AG08396 (cell line): Measurements from ENCODE around the gene GRIN2D.
"Not testable (repeated sequence)": the region's sequence is repeated elsewhere in the genome, so short reads cannot be mapped to it uniquely, and the experiment has no call there.

Source experiments
- DNase-seq: peaks from one replicate; pipeline ENCODE4 v3.0.0; 2012; ENCODE audit warnings: low spot score, mixed read lengths

The GRIN2D gene

GRCh38 chr19:48371771-48372170 is 21.7 kb upstream of the GRIN2D start:
- DNase-seq: not testable (repeated sequence)

DNA sequence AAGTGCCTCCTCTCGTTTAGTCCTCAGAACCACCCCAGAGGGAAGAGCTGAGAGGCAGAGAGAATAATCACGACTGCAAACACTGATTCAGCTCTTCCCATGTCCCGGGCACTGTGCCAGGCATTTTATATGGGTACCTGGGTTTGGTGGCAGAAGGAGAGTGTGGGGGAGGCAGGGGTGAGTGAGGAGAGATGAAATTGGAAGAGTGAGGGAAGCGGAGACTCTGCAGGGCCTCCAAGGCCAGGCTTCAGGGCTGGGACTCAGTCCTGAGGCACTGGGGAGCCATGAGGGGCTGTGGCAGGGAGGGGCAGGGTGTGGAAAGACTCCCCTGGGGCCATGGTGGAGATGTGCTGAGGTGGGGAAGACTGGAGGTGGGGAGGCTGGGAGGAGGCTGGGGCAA is 20.6 kb upstream of the GRIN2D start:
- no peak for DNase-seq

GRCh38 chr19:48373567-48373966 is 19.9 kb upstream of the GRIN2D start:
- no peak for DNase-seq

DNA sequence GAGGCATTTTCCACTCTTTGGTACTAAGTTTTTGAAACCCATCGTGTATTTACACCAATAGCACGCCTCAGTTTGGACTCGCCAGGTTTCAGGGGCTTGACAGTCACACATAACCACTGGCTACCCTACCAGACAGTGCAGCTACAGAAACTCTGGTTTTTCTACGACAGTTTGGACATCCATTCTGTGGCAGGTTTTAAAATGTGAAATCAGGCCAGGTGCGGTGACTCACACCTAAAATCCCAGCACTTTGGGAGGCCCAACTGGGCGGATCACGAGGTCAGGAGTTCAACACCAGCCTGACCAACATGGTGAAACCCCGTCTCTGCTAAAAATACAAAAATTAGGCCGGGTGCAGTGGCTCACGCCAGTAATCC is 15.3 kb upstream of the GRIN2D start:
- DNase-seq: no peak

- no peak for DNase-seq
Measured at GRCh38 chr19:48379058-48379457, 14.4 kb upstream of the GRIN2D start.

- no peak for DNase-seq
Measured at GRCh38 chr19:48381178-48381950, 12.1 kb upstream of the GRIN2D start.

DNA sequence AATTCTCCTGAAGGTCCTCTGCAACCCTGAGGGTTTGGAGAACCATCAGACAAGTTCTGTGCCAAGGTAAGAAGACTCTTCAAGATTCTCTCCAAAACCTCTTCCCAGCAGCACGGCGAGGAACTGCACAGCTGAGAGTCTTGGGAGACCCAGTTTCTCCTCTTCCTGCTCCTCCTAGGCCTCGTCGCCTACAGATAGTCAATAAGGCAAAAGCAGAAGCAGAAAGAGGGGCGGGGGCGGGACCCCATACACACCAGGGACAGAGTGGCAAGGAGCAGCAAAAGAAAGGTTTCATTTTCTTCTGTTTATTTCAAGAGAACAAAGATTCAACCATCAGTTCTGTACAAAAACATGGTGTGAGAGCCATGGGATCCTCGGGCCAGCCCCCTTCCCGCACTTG is 11.2 kb upstream of the GRIN2D start:
- no peak for DNase-seq

DNA sequence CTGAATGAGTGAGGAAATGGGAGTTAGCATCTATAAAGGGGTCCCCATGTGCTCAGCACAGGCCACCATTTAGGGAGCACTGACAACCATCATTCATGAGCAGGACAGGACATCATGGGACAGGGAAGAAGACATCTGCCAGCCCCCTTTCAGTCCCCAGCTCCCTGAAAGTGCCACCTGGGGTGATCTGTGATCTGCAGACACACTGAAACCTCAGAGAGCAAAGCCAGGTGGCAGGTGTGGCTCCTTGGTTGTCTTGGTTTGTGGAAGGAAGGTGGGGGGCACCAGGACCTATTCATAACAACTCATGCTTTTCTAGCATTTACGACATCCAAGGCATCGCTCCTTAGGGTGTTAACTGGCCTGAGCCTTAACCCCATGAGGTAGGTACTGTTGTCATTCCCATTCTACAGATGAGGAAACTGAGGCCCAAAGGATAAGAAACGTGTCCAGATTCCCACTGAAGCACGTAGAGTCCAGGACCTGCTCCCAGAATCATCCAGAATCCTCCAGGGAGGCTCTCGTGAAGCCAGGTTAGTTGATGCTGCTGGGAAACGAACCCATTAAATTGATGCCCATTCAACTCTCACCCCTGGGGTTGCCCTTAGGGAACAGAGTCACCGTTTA is 7.9 kb upstream of the GRIN2D start:
- DNase-seq: no peak

GRCh38 chr19:48386981-48387380 is 6.5 kb upstream of the GRIN2D start:
- no peak for DNase-seq

GRCh38 chr19:48390188-48391099 is 3.0 kb upstream of the GRIN2D start:
- DNase-seq: peak; percentile 72

GRCh38 chr19:48391100-48392005 is 2.1 kb upstream of the GRIN2D start, which contains the start of gene KDELR1:
TSS of gene KDELR1 (minus strand) at chr19:48391551. CDS start at chr19:48391358, 193 bp downstream.
- peak; percentile 94 for DNase-seq

DNA sequence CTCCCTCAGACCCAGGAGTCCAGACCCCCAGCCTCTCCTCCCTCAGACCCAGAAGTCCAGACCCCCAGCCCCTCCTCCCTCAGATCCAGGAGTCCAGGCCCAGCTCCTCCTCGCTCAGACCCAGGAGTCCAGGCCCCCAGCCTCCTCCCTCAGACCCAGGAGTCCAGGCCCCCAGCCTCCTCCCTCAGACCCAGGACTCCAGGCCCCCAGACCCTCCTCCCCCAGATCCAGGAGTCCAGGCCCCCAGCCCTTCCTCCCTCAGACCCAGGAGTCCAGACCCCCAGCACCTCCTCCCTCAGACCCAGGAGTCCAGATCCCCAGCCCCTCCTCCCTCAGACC is 1.5 kb upstream of the GRIN2D start:
- DNase-seq: not testable (repeated sequence)

GRCh38 chr19:48392860-48393558 is 459 bp upstream of the GRIN2D start:
- no peak for DNase-seq

DNA sequence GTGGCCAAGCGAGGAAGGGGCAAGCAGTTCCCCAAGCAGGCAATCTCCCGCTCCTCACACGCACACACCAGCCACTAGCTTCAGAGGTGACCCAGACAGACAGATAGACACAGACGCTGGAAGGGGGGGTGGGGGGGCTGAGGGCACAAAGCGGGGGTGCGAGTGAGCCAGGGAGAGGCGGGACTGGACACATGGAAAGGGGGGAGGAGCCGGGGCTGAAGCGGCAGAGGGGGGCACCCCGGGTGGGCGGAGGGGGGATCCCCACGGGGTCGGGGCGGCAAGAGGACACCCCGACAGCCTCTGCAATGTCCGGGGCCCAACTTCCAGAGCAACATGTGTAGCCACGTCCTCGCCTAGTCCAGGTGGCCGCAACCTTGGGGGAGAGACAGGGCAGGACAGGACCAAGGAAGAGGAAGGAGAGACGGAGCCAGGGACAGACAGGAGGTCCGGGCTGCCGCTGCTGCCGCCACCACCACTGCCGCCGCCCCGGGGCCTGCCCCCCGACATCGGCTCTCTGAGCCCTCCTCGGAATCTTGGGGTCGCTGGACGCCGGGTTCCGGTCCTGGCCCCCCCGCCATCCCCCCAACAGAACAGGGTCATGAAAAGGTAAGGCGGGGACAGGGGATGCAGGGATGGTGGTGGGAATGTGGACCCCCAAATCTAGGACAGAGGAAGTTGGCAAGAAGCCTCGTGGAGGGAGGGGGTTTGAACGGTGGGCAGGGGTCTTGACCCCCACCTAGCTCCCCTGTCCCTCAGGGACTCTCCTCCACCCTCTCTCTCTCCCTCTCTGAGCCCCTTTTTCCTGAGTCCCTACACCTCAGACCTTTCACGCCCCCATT is 1.1 kb downstream of the GRIN2D start:
- no peak for DNase-seq

- DNase-seq: no peak
Measured at GRCh38 chr19:48395170-48395455, 1.6 kb downstream of the GRIN2D start.

- DNase-seq: no peak
Measured at GRCh38 chr19:48395499-48395898, 2.0 kb downstream of the GRIN2D start.

DNA sequence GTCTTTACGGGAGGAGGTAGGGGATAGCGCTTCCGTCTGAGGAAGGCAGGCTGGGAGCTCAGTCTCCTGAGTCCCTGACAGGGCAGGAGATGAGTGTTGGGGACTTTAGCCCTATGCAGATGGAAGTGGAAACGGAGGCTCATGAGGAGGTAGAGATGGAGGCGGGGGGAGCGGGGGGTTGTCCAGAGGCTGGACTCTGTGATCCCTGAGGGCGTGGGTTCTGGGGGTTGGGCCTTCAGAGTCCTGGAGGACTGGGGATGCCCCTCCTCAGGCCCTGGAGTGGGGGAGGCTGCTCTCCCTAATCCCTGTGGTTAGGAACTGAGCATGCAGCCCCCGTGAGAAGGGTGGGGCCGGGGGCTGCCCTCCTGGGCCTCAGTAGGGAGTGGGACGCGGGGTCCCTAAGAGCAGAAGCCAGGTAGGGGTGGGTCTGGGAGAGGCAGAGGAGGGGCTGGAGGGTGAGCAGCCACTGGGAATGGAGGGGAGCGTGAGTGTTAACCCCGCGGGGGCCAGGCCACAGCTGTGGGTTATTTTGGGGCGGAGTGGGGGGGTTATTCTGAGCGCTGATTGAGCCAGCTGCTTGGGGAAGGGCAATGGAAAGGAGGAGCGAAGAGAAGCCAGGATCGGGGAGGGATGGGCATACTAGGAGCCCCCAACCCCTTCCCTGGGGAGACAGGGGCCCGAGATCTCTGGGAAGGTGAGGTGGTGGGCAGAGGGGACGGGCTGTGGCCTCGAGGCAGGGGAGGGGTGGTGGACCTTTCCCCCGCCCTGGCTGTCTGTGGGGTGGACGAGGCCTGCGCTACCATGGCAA is 2.8 kb downstream of the GRIN2D start:
- no peak for DNase-seq

- DNase-seq: no peak
Measured at GRCh38 chr19:48396824-48397176, 3.3 kb downstream of the GRIN2D start.

DNA sequence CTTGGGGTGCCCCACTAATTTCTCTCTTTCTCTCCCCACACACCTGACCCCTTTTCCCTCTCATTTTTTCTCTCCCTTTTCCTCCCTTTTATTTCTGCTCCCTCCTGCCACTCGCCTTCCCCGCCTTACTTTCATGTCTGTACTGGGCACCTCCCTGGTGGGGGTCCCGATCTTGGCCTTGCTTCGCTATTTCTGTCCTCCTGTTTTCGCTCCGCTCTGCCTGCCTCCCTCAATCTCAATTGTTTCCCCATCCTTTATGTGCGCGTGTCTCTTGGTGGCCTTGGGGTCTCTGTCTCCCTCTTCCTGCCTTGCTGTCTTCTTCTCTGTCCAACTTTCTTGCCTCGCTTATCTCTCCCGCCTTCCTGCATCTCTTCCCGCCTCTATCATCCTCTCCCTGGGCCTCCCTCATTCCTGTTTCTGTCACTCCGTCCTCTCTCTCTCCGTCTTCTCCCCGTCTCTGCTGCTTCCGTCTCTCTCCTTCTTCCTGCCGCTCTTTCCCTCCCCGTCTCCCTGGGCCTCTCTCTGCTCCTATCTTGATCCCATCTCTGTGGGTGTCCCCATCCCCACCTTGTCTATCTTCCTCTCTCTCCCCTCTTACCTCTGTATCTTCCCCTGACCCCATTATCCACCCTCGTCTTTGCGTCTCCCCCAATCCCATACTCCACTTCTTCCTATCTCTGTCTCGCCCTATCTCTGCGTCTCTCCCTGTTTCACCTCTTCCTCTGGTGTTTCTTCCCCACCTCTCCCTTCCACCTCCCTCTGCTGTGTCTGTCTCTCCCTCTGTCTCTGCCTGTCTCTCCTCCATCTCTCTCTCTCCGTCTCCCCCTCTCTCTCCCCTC is 4.0 kb downstream of the GRIN2D start:
- no peak for DNase-seq
